Naive thymus-derived CD8-positive, alpha-beta T cell (primary cell): ENCODE data around the gene ZNF408. TPM values are rescaled to one million over a fixed set of nuclear protein-coding genes. Genes with fewer than 3 reads are reported as not detected.

Source experiments
- ATAC-seq, 2 donors: fragments of 150-1000 bp; cut with Tn5 transposase in 1 of 2; sonication (Bioruptor Pico), chemical (Tn5 transposase) in 1 of 2; 1 replicate in 1 of 2; 2 replicates in 1 of 2; pipeline ENCODE4 v1.10.0; 2021; ENCODE audit warnings: mild to moderate bottlenecking in 2 of 2, moderate library complexity in 2 of 2
- POLR2A ChIA-PET: fragments of 350-600 bp; sonication (Branson Sonifier 250); formaldehyde crosslinking; loops from one replicate; lab custom pipeline; 2021; ENCODE audit warnings: antibody characterized with exemption; lab: Charles Lee
- DNase-seq, 10 donors: peaks; one replicate each; pipeline versions ENCODE4 v3.0.0 to v3.0.0-alpha.2; 2020 to 2022
- H3K27ac Mint-ChIP-seq, 10 donors: one replicate each; pipeline ENCODE4 v1.8.0; 2020 to 2022; ENCODE audit warnings: mild to moderate bottlenecking in 10 of 10, mixed read lengths in 10 of 10, moderate library complexity in 4 of 10, inconsistent platforms in 1 of 10
- H3K27me3 Mint-ChIP-seq, 5 donors: one replicate each; pipeline ENCODE4 v1.8.0; 2021 to 2022; ENCODE audit warnings: mixed read lengths in 5 of 5
- H3K36me3 Mint-ChIP-seq, 3 donors: one replicate each; pipeline ENCODE4 v1.8.0; 2020 to 2022; ENCODE audit warnings: mixed read lengths in 3 of 3, mild to moderate bottlenecking in 2 of 3, inconsistent platforms in 1 of 3
- H3K4me1 Mint-ChIP-seq, 4 donors: one replicate each; pipeline ENCODE4 v1.8.0; 2021 to 2022; ENCODE audit warnings: mixed read lengths in 4 of 4
- H3K4me3 Mint-ChIP-seq, 10 donors: one replicate each; pipeline ENCODE4 v1.8.0; 2020 to 2022; ENCODE audit warnings: mild to moderate bottlenecking in 10 of 10, mixed read lengths in 10 of 10, moderate library complexity in 6 of 10, inconsistent platforms in 1 of 10
- H3K9me3 Mint-ChIP-seq, 9 donors: one replicate each; pipeline ENCODE4 v1.8.0; 2020 to 2022; ENCODE audit warnings: mixed read lengths in 9 of 9, mild to moderate bottlenecking in 3 of 9, inconsistent platforms in 1 of 9, moderate library complexity in 1 of 9
- microRNA-seq: library from miRNA; unstranded; fragments of <30 nt; microRNA quantifications from one replicate; pipeline ENCODE4 v1.2.0, GENCODE V29; 2022; ENCODE audit warnings: borderline microRNAs expressed
- polyA plus RNA-seq, 3 donors: library from polyadenylated mRNA; unstranded; fragments of 300-500 nt; fragmentation: Illumina TruSeq; gene quantifications; one replicate each; pipeline ENCODE4 v1.2.3, GENCODE V29; 2021
- total RNA-seq, 8 experiments: library from RNA in 2 of 8; stranded (reverse) in 2 of 8; gene quantifications; one replicate each; pipeline ENCODE4 v1.2.3 and lab custom pipeline; 2021 to 2026

ZNF408 gene
- total and polyA plus RNA-seq, 5 experiments from 2014 or later = 6.3 to 26.5 (median 11.7) TPM

DNA sequence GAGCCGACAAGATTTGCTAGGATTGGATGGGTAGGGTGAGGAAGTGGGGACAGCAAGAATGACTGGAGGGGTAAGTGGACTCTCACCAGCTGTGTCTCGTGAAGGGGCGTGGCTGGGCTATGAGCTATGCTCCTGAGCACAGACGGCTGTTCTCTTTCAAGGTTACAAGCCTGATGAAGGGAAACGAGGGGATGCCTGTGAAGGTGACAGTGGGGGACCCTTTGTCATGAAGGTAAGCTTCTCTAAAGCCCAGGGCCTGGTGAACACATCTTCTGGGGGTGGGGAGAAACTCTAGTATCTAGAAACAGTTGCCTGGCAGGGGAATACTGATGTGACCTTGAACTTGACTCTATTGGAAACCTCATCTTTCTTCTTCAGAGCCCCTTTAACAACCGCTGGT is 38.1 kb downstream of the ZNF408 start:
- DNase-seq (no peak), ATAC-seq (no peak)
- Mint-ChIP-seq H3K4me3 (no peak overlapping the region), H3K36me3 (peaks cover 5 to 25% (median 15%) of the 10 kb centered on the region in 3 donors), H3K27me3 (peaks cover 0 to 3% (median 0%) of the 10 kb centered on the region in 5 donors), H3K4me1 (no peaks in the 10 kb centered on the region), H3K9me3 (no peaks in the 10 kb centered on the region), H3K27ac (no peak overlapping the region)
- POLR2A ChIA-PET = no interaction called here

DNA sequence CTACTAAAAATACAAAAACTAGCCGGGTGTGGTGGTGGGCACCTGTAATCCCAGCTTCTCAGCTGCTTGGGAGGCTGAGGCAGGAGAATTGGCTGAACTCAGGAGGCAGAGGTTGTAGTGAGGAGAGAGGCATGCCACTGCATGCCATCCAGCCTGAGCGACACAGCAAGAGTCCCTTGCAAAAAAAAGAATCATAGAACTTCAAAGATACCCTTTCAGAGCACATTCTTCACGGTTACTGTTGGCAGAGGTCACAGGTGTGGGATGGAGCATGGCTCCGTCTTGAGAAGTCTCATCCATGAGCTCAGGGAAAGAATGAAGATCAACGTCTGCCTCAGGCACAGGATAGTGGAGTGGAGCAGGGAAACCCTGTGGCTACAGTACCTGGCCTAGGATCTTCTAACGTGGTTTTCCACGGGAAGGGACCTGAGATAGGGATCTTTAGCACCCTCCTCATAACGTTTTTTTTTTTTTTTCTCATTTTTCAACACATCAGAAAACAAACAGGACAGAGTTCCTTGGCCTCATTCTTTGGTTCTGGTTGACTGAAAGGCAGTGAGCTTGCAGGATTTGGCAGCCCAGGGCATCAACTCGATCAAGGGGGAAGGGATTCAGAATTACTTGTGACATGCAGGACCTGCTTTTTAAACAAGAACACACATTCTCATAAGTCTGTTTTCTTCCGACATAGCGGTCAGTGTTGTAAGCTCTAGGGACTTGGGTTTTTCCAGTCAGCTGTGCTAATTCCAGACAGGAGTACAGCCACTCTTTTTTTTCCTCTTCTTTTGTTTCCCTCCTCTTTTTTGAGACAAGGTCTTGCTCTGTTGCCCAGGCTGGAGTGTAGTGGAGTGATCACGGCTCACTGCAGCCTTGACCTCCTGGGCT is 41.0 kb downstream of the ZNF408 start:
- Mint-ChIP-seq H3K27ac (peak overlapping the region in 6 of 10 donors; percentile 7 to 91 (median 50)), H3K27me3 (no peaks in the 10 kb centered on the region), H3K4me1 (no peaks in the 10 kb centered on the region), H3K9me3 (no peaks in the 10 kb centered on the region), H3K36me3 (peaks cover 5 to 48% (median 17%) of the 10 kb centered on the region in 3 donors), H3K4me3 (no peak overlapping the region)
- POLR2A ChIA-PET = no interaction called here
- DNase-seq (no peak), ATAC-seq (no peak)

DNA sequence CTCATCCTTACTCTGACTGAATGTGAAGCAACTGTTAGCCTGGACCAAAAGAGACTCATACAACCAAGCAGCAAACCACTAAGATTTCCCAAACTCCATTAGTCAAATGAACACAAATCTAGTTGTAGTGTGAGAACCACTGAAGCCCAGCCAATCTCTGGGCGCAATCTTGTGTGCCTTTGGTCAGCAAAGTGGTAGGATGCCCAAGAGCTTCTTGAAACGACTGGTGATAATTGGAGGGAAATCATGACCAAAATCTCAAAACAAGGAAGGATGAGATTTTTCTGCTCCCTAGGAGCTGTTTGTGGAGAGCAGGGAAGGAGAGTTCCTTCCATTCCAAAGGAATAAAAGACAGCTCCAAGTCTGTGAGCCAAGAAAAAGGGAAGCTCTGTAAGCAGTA is 42.2 kb downstream of the ZNF408 start:
- Mint-ChIP-seq H3K4me1 (no peaks in the 10 kb centered on the region), H3K9me3 (no peaks in the 10 kb centered on the region), H3K27me3 (no peaks in the 10 kb centered on the region), H3K27ac (peak overlapping the region in 3 of 10 donors; percentile 15 to 68 (median 41)), H3K36me3 (peaks cover 7 to 60% (median 21%) of the 10 kb centered on the region in 3 donors), H3K4me3 (no peak overlapping the region)
- DNase-seq = no peak
- POLR2A ChIA-PET = no interaction called here
- no peak for ATAC-seq

DNA sequence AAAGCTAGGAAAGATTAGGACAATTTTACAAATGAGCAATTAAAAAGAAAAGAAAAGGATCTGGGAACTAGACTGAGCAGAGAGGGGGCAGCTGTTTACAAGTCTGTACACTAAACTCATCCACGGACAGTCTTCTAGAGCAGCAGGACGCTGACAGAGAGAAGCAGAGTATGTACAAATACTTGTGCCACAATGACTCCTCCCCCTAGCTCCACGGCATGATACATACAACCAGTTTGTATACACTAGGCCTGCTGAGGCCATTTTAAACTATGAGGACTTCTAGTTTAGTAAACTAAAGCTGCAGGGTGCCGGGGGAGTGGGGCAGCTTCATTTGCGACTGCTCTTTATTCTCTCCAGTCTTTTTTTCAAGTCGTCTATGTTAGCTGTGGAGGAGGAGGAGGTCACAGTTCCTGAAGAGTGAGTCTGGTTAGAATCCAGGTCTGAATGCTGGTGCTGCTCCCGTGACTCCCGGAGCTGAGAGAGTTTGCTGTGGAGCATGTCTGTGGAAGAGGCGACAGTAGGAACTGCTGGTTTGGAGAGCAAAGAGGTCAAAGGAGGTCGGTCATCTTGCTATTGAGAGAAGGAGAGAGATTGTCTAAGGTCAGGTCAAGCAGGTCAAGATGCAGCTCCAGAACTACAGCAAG is 43.0 kb downstream of the ZNF408 start:
- H3K4me1 Mint-ChIP-seq = no peaks in the 10 kb centered on the region
- H3K4me3 Mint-ChIP-seq = no peak overlapping the region
- H3K27ac Mint-ChIP-seq = peak overlapping the region in 5 of 10 donors; percentile 24 to 84 (median 56)
- H3K36me3 Mint-ChIP-seq = peaks cover 10 to 67% (median 26%) of the 10 kb centered on the region in 3 donors
- H3K27me3 Mint-ChIP-seq = no peaks in the 10 kb centered on the region
- H3K9me3 Mint-ChIP-seq = no peaks in the 10 kb centered on the region
- no peak for DNase-seq
- POLR2A ChIA-PET = interaction anchor here (0.6 kb wide), 1 partner anchor 78 kb away, joined by 3 read pairs; no protein-coding TSS in a partner anchor
- ATAC-seq = no peak

DNA sequence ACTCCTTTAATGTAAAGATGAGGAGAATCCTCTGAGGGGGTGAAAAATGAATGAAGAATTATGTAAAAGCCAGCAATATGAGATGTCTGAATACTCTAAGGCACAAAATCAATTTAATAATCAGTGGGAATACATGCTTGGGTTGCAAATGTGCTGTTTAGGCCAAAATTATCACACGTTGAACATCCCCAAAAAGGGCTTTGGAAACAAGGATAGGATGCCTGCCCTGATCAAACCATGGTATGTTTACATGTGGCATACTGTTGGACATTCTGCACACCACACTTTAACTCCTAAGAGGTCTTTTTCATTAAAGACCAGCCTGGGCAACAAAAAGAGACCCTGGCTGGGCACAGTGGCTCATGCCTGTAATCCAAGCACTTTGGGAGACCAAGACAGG is 44.5 kb downstream of the ZNF408 start:
- DNase-seq = no peak
- peak overlapping the region in 4 of 10 donors; percentile 1 to 58 (median 40) for H3K27ac Mint-ChIP-seq
- no peaks in the 10 kb centered on the region for H3K4me1 Mint-ChIP-seq
- H3K9me3 Mint-ChIP-seq = no peaks in the 10 kb centered on the region
- no peak overlapping the region for H3K4me3 Mint-ChIP-seq
- no peaks in the 10 kb centered on the region for H3K27me3 Mint-ChIP-seq
- ATAC-seq = no peak
- POLR2A ChIA-PET = interaction anchor here (0.9 kb wide), 1 partner anchor 18 kb away, joined by 3 read pairs; no protein-coding TSS in a partner anchor
- peaks cover 10 to 82% (median 29%) of the 10 kb centered on the region in 3 donors for H3K36me3 Mint-ChIP-seq

DNA sequence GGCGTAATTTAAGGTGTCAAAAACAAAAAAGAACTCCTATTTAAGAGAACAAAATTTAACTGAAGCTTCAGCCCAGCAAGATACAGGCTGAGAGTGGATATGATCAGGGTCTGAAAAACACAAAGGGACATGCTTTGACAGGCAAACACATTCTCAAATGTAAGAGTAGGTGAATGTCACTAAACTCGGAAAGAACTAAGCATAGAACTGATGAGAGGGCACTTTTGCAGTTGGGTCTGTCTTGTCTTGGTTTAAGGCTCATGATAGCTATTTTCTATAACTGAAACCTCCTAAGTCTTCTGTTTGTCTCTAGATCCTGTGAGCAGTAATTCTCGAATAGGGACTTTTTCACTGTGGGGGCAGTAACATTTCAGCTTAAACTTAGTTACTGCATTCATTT is 45.2 kb downstream of the ZNF408 start:
- ATAC-seq = no peak
- no peaks in the 10 kb centered on the region for H3K9me3 Mint-ChIP-seq
- POLR2A ChIA-PET = interaction anchor here (0.9 kb wide), 1 partner anchor 17 kb away, joined by 3 read pairs; no protein-coding TSS in a partner anchor
- no peaks in the 10 kb centered on the region for H3K4me1 Mint-ChIP-seq
- peak overlapping the region in 1 of 10 donors; percentile 47 for H3K27ac Mint-ChIP-seq
- no peaks in the 10 kb centered on the region for H3K27me3 Mint-ChIP-seq
- H3K4me3 Mint-ChIP-seq = no peak overlapping the region
- peaks cover 10 to 88% (median 34%) of the 10 kb centered on the region in 3 donors for H3K36me3 Mint-ChIP-seq
- no peak for DNase-seq

DNA sequence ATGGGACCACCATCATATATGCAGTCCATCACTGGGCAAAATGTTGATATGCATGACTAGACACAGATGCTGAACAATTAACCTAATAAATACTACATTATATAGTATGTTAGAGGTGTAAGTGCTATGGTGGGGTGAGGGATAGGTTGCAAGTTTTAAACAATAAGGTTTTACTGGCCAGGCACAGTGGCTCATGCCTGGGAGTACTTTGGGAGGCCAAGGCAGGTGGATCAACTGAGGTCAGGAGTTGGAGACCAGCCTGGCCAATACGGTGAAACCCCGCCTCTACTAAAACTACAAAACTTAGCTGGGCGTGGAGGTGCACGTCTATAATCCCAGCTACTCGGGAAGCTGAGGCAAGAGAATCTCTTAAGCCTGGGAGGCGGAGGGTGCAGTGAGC is 46.3 kb downstream of the ZNF408 start:
- Mint-ChIP-seq H3K27me3 (no peaks in the 10 kb centered on the region), H3K9me3 (no peaks in the 10 kb centered on the region), H3K27ac (no peak overlapping the region), H3K4me1 (no peaks in the 10 kb centered on the region), H3K36me3 (peaks cover 10 to 87% (median 34%) of the 10 kb centered on the region in 3 donors), H3K4me3 (no peak overlapping the region)
- ATAC-seq (no peak), DNase-seq (no peak)
- POLR2A ChIA-PET = interaction anchor here (0.7 kb wide), 1 partner anchor 104 kb away, joined by 4 read pairs; no protein-coding TSS in a partner anchor

Small RNA genes lying within 50 kb of the gene (microRNA-seq; reads per million reads assigned to microRNA genes)
- gene MIR5582 = 1.0 reads per million

Other genes with a start within 250 kb of the ZNF408 start
- 10 to 100 TPM; 36.8 to 38.8 TPM for gene AMBRA1, start 107.0 kb upstream of the ZNF408 start, total RNA-seq
- gene AMBRA1, start 107.0 kb upstream of the ZNF408 start, polyA plus RNA-seq = 10 to 100 TPM in 1 of 3 donors, 1 to 10 TPM in 2; 6.1 to 16.3 (median 7.4) TPM
- 1 to 10 TPM; 8.3 to 9.4 TPM for gene HARBI1, start 83.8 kb upstream of the ZNF408 start, total RNA-seq
- 1 to 10 TPM; 5.5 to 7.7 (median 6.0) TPM for gene HARBI1, start 83.8 kb upstream of the ZNF408 start, polyA plus RNA-seq
- 10 to 100 TPM; 97.1 to 98.6 TPM for gene ATG13, start 83.5 kb upstream of the ZNF408 start, total RNA-seq
- 10 to 100 TPM; 59.6 to 77.9 (median 67.6) TPM for gene ATG13, start 83.5 kb upstream of the ZNF408 start, polyA plus RNA-seq
- gene ARHGAP1, start 412 bp upstream of the ZNF408 start, total RNA-seq = 10 to 100 TPM; 67.5 to 71.2 TPM
- 10 to 100 TPM; 35.5 to 63.1 (median 43.5) TPM for gene ARHGAP1, start 412 bp upstream of the ZNF408 start, polyA plus RNA-seq
- gene F2, start 18.2 kb downstream of the ZNF408 start, total RNA-seq = not detected
- not detected for gene F2, start 18.2 kb downstream of the ZNF408 start, polyA plus RNA-seq
- 10 to 100 TPM; 42.2 to 45.7 TPM for gene CKAP5, start 145.2 kb downstream of the ZNF408 start, total RNA-seq
- 10 to 100 TPM; 10.7 to 17.2 (median 11.0) TPM for gene CKAP5, start 145.2 kb downstream of the ZNF408 start, polyA plus RNA-seq
- gene LRP4, start 217.5 kb downstream of the ZNF408 start, total RNA-seq = not detected
- gene LRP4, start 217.5 kb downstream of the ZNF408 start, polyA plus RNA-seq = not detected
- gene CSTPP1, start 235.7 kb downstream of the ZNF408 start, total RNA-seq = 10 to 100 TPM; 13.2 to 16.1 TPM
- gene CSTPP1, start 235.7 kb downstream of the ZNF408 start, polyA plus RNA-seq = 10 to 100 TPM; 15.8 to 20.4 (median 20.0) TPM